ENCODE results near the gene KCNJ1. TPM values are rescaled to one million over a fixed set of nuclear protein-coding genes. Genes with fewer than 3 reads are reported as not detected.

KCNJ1 gene
- total RNA-seq, 1 donor from 2014 or later, result not detected

DNA sequence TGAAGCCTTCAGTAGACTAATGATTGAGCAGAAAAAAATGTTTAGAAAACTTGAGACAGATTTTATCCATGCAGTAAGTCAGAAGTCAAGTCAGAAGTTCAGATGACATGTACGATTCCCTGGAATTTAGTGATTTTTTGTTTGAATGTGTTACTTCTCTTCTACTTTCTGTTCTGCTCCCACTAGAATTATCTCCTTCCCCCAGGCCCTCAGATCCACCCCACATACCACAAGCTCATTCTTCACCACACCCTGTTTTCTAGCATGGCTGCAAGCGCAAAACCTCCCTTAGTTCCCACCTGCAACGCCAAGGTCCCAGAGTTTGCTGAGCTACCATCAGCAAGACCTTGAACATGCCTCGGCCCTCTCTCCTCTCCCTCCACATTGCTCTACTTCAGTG, 64.1 kb downstream of the KCNJ1 start:
- H3K9me3 Mint-ChIP-seq (ENCODE audit: low read depth), result no peaks in the 10 kb centered on the region

DNA sequence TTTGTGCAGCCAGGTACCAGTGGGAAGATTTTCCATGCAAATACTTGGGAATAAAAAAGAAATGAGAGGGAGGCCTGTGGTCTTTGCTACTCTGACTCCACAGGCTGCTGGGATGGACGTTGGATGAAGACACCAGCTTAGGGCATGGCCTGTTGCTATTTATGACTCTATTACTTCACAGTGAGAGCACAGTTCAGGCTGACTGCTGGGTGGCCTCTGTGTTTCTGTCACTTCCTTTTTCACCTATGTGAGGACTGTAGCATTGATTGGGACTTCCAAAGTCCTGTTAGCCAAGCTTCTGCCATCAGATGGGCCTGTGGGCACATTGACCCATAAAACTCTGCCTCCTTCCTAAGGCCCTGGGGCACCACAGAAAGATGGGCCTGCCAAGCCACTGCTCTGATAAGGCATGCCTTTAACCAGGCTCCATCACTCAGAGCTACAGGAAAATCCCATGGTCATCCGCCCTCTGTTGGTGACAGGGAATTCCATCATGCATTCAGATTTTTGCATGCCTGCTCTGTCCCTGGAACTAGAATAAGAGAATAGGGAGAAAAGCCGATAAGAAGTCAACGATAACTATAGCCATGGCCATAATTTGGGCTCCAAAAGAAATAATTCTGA, 64.6 kb downstream of the KCNJ1 start:
- no peak for DNase-seq (ENCODE audit: low spot score, unreplicated experiment)
- H3K4me1 Mint-ChIP-seq (ENCODE audit: low read depth), result no peaks in the 10 kb centered on the region
- TF ChIP-seq, protein P1, sequence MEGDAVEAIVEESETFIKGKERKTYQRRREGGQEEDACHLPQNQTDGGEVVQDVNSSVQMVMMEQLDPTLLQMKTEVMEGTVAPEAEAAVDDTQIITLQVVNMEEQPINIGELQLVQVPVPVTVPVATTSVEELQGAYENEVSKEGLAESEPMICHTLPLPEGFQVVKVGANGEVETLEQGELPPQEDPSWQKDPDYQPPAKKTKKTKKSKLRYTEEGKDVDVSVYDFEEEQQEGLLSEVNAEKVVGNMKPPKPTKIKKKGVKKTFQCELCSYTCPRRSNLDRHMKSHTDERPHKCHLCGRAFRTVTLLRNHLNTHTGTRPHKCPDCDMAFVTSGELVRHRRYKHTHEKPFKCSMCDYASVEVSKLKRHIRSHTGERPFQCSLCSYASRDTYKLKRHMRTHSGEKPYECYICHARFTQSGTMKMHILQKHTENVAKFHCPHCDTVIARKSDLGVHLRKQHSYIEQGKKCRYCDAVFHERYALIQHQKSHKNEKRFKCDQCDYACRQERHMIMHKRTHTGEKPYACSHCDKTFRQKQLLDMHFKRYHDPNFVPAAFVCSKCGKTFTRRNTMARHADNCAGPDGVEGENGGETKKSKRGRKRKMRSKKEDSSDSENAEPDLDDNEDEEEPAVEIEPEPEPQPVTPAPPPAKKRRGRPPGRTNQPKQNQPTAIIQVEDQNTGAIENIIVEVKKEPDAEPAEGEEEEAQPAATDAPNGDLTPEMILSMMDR (IDR thresholded peaks at IDR 0.05; ENCODE audit: unreplicated experiment), result peak; percentile 63
- H3K27me3 Mint-ChIP-seq, result peaks cover 34% of the 10 kb centered on the region
- H3K4me3 Mint-ChIP-seq (ENCODE audit: low read depth), result no peak overlapping the region
- no peaks in the 10 kb centered on the region for H3K9me3 Mint-ChIP-seq (ENCODE audit: low read depth)
- no peak overlapping the region for H3K27ac Mint-ChIP-seq
- H3K36me3 Mint-ChIP-seq (ENCODE audit: insufficient read depth), result no peaks in the 10 kb centered on the region

More for the DNA sequence above, 64.1 kb downstream of the KCNJ1 start:
- Mint-ChIP-seq H3K27me3 (peaks cover 34% of the 10 kb centered on the region), H3K27ac (no peak overlapping the region), H3K36me3 (ENCODE audit: insufficient read depth) (no peaks in the 10 kb centered on the region), H3K4me1 (ENCODE audit: low read depth) (no peaks in the 10 kb centered on the region), H3K4me3 (ENCODE audit: low read depth) (no peak overlapping the region)
- DNase-seq (ENCODE audit: low spot score, unreplicated experiment), result no peak
- TF ChIP-seq, protein P1 (IDR thresholded peaks at IDR 0.05; ENCODE audit: unreplicated experiment), result no peak

DNA sequence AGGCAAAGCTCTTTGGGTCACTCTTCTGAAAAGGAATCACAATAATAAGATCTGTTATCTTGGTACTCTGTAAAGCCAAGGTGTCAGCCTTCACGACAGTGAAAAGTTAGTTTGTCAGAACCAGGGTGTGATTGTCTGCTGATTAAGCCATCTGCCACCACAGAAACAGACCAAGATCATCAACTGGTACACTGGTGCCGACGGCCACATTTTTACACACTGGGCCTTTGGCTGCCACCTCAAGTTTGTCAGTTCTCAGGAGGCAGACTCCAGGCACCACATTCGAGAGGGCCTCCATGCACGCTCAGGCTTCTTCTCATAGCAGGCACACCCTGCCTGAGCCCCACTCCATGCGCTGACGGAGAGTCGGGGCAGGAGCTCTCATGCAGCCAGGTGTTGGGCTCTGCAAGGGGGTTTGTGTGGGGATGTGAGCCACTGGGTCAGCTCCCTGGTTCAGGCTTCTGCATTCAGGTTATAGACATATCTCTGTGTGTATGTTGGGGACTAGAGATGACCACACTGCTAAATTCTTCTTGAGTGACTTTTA, 66.2 kb downstream of the KCNJ1 start:
- H3K27ac Mint-ChIP-seq, result no peak overlapping the region
- peaks cover 27% of the 10 kb centered on the region for H3K27me3 Mint-ChIP-seq
- no peak for DNase-seq (ENCODE audit: low spot score, unreplicated experiment)
- no peak overlapping the region for H3K4me3 Mint-ChIP-seq (ENCODE audit: low read depth)
- H3K36me3 Mint-ChIP-seq (ENCODE audit: insufficient read depth), result no peaks in the 10 kb centered on the region
- no peaks in the 10 kb centered on the region for H3K9me3 Mint-ChIP-seq (ENCODE audit: low read depth)
- H3K4me1 Mint-ChIP-seq (ENCODE audit: low read depth), result no peaks in the 10 kb centered on the region
- TF ChIP-seq, protein P1 (IDR thresholded peaks at IDR 0.05; ENCODE audit: unreplicated experiment), result no peak

DNA sequence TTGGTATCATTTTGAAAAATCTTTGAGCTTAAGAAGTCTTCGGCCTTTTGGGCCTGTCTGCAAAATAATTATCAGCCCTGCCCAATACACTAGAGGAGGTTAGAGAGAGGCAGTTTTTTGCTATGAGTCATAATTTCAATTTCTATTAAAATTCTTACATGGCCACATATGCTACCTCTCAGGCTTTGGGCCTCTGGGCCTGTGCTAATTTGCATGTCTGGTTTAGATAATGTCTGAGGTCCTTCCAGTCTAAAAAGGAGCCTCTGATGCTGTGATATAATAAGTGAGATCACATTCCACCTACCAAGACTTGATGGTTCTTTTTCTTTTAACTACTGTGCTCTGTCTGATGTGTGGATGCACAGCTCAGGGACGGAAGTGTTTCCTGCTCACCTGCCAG, 70.8 kb downstream of the KCNJ1 start:
- DNase-seq (ENCODE audit: low spot score, unreplicated experiment), result no peak
- H3K27me3 Mint-ChIP-seq, result peaks cover 22% of the 10 kb centered on the region
- no peaks in the 10 kb centered on the region for H3K36me3 Mint-ChIP-seq (ENCODE audit: insufficient read depth)
- H3K9me3 Mint-ChIP-seq (ENCODE audit: low read depth), result no peaks in the 10 kb centered on the region
- TF ChIP-seq, protein P1 (IDR thresholded peaks at IDR 0.05; ENCODE audit: unreplicated experiment), result no peak
- no peak overlapping the region for H3K27ac Mint-ChIP-seq
- no peak overlapping the region for H3K4me3 Mint-ChIP-seq (ENCODE audit: low read depth)
- H3K4me1 Mint-ChIP-seq (ENCODE audit: low read depth), result no peaks in the 10 kb centered on the region

DNA sequence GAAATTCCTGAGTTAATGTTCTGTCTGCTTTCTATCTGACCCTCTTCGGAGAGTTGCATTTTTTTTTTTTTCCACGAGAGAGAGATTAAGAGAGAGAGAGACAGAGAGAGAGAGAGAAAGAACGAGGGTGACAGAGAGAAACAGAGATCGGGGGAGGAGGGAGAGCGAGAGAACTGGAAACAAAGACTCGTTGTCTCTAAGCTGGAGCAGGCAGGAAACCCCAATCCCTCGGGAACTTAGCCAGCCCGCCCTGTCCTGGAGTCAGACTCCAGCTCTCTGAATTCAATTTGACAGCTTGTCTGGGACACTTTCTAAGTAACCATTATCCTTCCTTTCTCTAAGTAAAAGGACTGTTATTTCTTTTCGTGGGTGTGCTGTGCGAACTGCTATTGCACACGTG, 76.9 kb downstream of the KCNJ1 start:
- H3K36me3 Mint-ChIP-seq (ENCODE audit: insufficient read depth), result no peaks in the 10 kb centered on the region
- no peak for DNase-seq (ENCODE audit: low spot score, unreplicated experiment)

More for the DNA sequence above, 76.9 kb downstream of the KCNJ1 start:
- TF ChIP-seq, protein P1 (IDR thresholded peaks at IDR 0.05; ENCODE audit: unreplicated experiment), result no peak
- no peak overlapping the region for H3K27ac Mint-ChIP-seq
- peaks cover 31% of the 10 kb centered on the region for H3K27me3 Mint-ChIP-seq
- no peaks in the 10 kb centered on the region for H3K9me3 Mint-ChIP-seq (ENCODE audit: low read depth)
- peaks cover 5% of the 10 kb centered on the region for H3K4me1 Mint-ChIP-seq (ENCODE audit: low read depth)
- H3K4me3 Mint-ChIP-seq (ENCODE audit: low read depth), result no peak overlapping the region
